Glutamatergic neuron (in vitro differentiated cells): Measurements from ENCODE around the gene NUP98. TPM values are rescaled to one million over a fixed set of nuclear protein-coding genes. Genes with fewer than 3 reads are reported as not detected.

Source experiments
- DNase-seq: peaks from one replicate; pipeline ENCODE4 v3.0.0; 2022
- H3K27ac Mint-ChIP-seq: one replicate; pipeline ENCODE4 v1.8.0; 2020; ENCODE audit warnings: mild to moderate bottlenecking, mixed read lengths, inconsistent platforms; ENCODE audit not compliant: unreplicated experiment
- H3K27me3 Mint-ChIP-seq: one replicate; pipeline ENCODE4 v1.8.0; 2020; ENCODE audit warnings: mild to moderate bottlenecking, moderate library complexity, mixed read lengths, inconsistent platforms; ENCODE audit not compliant: unreplicated experiment
- H3K36me3 Mint-ChIP-seq: one replicate; pipeline ENCODE4 v1.8.0; 2020; ENCODE audit warnings: mild to moderate bottlenecking, mixed read lengths, inconsistent platforms; ENCODE audit not compliant: unreplicated experiment
- H3K4me1 Mint-ChIP-seq: one replicate; pipeline ENCODE4 v1.8.0; 2020; ENCODE audit warnings: mild to moderate bottlenecking, low read depth, mixed read lengths, inconsistent platforms; ENCODE audit not compliant: unreplicated experiment
- H3K4me3 Mint-ChIP-seq: one replicate; pipeline ENCODE4 v1.8.0; 2020; ENCODE audit warnings: mild to moderate bottlenecking, mixed read lengths, inconsistent platforms; ENCODE audit not compliant: unreplicated experiment
- H3K9me3 Mint-ChIP-seq: one replicate; pipeline ENCODE4 v1.8.0; 2020; ENCODE audit warnings: mild to moderate bottlenecking, moderate library complexity, mixed read lengths, inconsistent platforms; ENCODE audit not compliant: unreplicated experiment
- CTCF ChIP-seq: fragments of 200-600 bp; sonication (generic); IDR thresholded peaks from one replicate; pipeline ENCODE4 v1.5.0; 2021; ENCODE audit not compliant: partially characterized antibody, unreplicated experiment
- total RNA-seq: library from RNA; stranded (reverse); fragmentation: NEBNext Ultra II Directional; extraction: Animal tissue kit (Norgen Biotek cat#: 25700); gene quantifications from one replicate; pipeline ENCODE4 v1.2.1, GENCODE V29; 2021; ENCODE audit not compliant: unreplicated experiment

NUP98 gene
- total RNA-seq, 1 donor from 2014 or later, result 49.6 TPM

- no peak for TF ChIP-seq CTCF
- H3K27ac Mint-ChIP-seq, result no peak overlapping the region
- H3K4me3 Mint-ChIP-seq, result no peak overlapping the region
- H3K36me3 Mint-ChIP-seq, result no peaks in the 10 kb centered on the region
- H3K4me1 Mint-ChIP-seq, result no peaks in the 10 kb centered on the region
- H3K9me3 Mint-ChIP-seq, result no peaks in the 10 kb centered on the region
- DNase-seq, result no peak
- H3K27me3 Mint-ChIP-seq, result no peaks in the 10 kb centered on the region
These were observed 76.4 kb downstream of the NUP98 start for GRCh38 chr11:3720997-3721396.

GRCh38 chr11:3712274-3712673, 85.1 kb downstream of the NUP98 start:
- no peak for TF ChIP-seq CTCF
- no peak for DNase-seq
- Mint-ChIP-seq H3K27ac (no peak overlapping the region), H3K4me3 (no peak overlapping the region), H3K9me3 (no peaks in the 10 kb centered on the region), H3K27me3 (peaks cover 1% of the 10 kb centered on the region), H3K36me3 (no peaks in the 10 kb centered on the region), H3K4me1 (no peaks in the 10 kb centered on the region)

- Mint-ChIP-seq H3K27ac (no peak overlapping the region), H3K36me3 (no peaks in the 10 kb centered on the region), H3K4me3 (no peak overlapping the region), H3K4me1 (no peaks in the 10 kb centered on the region), H3K27me3 (peaks cover 1% of the 10 kb centered on the region), H3K9me3 (no peaks in the 10 kb centered on the region)
- DNase-seq, result no peak
- no peak for TF ChIP-seq CTCF
These were observed 86.7 kb downstream of the NUP98 start for GRCh38 chr11:3710485-3711259.

- Mint-ChIP-seq H3K9me3 (no peaks in the 10 kb centered on the region), H3K4me3 (no peak overlapping the region), H3K27ac (no peak overlapping the region), H3K36me3 (no peaks in the 10 kb centered on the region), H3K4me1 (no peaks in the 10 kb centered on the region), H3K27me3 (peaks cover 1% of the 10 kb centered on the region)
- no peak for TF ChIP-seq CTCF
- DNase-seq, result no peak
These were observed 87.4 kb downstream of the NUP98 start for GRCh38 chr11:3709977-3710376.

- TF ChIP-seq CTCF, result no peak
- DNase-seq, result no peak
- Mint-ChIP-seq H3K4me3 (no peak overlapping the region), H3K36me3 (no peaks in the 10 kb centered on the region), H3K27ac (no peak overlapping the region), H3K9me3 (no peaks in the 10 kb centered on the region), H3K27me3 (peaks cover 1% of the 10 kb centered on the region), H3K4me1 (no peaks in the 10 kb centered on the region)
These were observed 90.2 kb downstream of the NUP98 start for GRCh38 chr11:3707176-3707575.
